A673 (cell line): ENCODE data around the gene FAM120A.

Experiments used
- EZH2 ChIP-seq: fragments of 200-600 bp; sonication (generic); IDR thresholded peaks from 2 replicates; pipeline ENCODE4 v1.6.1; 2017; ENCODE audit warnings: borderline replicate concordance, low read depth, mild to moderate bottlenecking, mixed read lengths, antibody characterized with exemption, low read length; ENCODE audit not compliant: poor library complexity, severe bottlenecking
- TF ChIP-seq, protein P1 (sequence below): fragments of 300-800, 200-600 bp; sonication (generic); conservative IDR thresholded peaks from 2 replicates; pipeline ENCODE4 v1.5.1; 2017; ENCODE audit warnings: low read depth, mild to moderate bottlenecking, antibody characterized with exemption, low read length, moderate library complexity, mixed read lengths

DNA sequence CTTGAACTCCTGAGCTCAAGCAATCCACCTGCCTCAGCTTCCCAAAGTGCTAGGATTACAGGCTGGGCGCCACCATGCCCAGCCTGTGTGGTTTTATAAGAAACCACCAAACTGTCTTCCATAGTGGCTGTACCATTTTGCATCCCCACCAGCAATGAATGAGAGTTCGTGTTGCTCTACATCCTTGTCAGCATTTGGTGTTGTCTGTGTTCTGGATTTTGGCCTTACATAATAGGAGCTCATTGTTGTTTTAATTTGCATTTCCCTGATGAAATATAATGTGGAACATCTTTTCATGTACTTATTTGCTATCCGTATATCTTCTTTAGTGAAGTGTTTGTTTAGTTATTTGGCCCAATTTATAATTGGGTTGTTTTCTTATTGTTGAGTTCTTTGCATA lies 154.7 kb downstream of the FAM120A start:
- TF ChIP-seq, protein P1, sequence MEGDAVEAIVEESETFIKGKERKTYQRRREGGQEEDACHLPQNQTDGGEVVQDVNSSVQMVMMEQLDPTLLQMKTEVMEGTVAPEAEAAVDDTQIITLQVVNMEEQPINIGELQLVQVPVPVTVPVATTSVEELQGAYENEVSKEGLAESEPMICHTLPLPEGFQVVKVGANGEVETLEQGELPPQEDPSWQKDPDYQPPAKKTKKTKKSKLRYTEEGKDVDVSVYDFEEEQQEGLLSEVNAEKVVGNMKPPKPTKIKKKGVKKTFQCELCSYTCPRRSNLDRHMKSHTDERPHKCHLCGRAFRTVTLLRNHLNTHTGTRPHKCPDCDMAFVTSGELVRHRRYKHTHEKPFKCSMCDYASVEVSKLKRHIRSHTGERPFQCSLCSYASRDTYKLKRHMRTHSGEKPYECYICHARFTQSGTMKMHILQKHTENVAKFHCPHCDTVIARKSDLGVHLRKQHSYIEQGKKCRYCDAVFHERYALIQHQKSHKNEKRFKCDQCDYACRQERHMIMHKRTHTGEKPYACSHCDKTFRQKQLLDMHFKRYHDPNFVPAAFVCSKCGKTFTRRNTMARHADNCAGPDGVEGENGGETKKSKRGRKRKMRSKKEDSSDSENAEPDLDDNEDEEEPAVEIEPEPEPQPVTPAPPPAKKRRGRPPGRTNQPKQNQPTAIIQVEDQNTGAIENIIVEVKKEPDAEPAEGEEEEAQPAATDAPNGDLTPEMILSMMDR = no peak
- TF ChIP-seq EZH2 = no peak
